Hindlimb muscle (tissue), 1 donor: ENCODE results near the gene DBNDD2. TPM values are rescaled to one million over a fixed set of nuclear protein-coding genes. Genes with fewer than 3 reads are reported as not detected.

Experiments
- DNase-seq: peaks from one replicate; pipeline ENCODE4 v3.0.0-alpha.2; 2013
- polyA plus RNA-seq: library from polyadenylated mRNA; unstranded; fragments of 120-200 nt; gene quantifications from one replicate; pipeline ENCODE4 v1.2.1, GENCODE V29; 2013; ENCODE audit not compliant: insufficient read length

Gene DBNDD2, protein sequence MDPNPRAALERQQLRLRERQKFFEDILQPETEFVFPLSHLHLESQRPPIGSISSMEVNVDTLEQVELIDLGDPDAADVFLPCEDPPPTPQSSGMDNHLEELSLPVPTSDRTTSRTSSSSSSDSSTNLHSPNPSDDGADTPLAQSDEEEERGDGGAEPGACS
- 25.0 TPM for polyA plus RNA-seq

DNA sequence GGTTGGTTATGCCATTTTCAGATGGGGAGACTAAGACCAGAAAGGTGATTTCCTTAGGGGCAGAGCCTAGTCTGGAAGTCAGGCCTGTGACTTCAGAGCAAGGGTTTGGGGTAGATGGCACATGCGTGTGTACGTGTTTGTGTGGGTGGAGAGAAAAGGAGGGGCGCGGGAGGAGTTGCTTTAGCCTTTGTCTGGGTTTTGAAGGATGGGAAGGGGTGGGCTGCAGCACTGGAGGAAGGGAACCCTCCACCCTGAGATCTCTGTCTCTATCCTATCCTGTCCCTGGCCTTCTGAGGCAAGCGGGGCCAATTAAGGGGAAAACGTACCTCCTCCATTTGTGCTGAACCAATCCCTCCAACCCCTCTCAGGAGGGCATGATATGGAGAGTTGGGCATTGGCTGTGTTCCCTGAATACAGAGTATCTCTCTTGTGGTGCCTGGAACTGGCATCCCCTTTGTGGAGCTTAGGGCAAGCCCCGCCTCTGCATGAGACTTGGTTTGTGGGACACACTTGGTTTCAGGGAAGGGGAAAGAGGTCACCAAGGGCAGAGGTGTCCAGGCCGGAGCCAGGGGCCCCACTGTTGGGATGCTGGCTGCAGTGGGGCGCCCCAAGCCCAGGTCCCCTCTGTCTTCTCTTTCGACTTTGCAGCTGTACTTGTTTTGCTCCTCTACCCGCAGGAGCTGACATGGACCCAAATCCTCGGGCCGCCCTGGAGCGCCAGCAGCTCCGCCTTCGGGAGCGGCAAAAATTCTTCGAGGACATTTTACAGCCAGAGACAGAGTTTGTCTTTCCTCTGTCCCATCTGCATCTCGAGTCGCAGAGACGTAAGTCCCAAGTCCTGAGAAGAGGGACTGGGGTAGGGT is at the start of gene DBNDD2:
Gene DBNDD2, plus strand, starts transcription at position 507 of the 863 bp plus-strand sequence. Its CDS starts 179 bp downstream, at position 686.
- no peak for DNase-seq

DNA sequence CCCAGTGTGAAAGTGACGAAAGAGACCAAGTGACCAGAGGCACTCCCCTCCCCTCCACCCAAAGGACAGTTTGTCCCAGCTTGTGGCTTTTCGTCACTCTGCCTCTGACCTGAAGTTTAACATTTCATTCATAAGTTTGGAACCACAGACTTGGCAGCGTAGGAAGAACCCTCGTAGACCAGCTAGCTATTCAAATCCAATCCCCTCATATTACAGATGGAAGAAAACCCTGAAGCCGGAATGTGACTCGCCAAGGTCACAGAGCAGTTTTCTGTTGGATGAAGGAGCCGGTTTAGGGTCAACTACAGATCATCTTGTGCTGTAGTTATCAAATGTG is 49.1 kb upstream of the DBNDD2 start:
- no peak for DNase-seq

DNA sequence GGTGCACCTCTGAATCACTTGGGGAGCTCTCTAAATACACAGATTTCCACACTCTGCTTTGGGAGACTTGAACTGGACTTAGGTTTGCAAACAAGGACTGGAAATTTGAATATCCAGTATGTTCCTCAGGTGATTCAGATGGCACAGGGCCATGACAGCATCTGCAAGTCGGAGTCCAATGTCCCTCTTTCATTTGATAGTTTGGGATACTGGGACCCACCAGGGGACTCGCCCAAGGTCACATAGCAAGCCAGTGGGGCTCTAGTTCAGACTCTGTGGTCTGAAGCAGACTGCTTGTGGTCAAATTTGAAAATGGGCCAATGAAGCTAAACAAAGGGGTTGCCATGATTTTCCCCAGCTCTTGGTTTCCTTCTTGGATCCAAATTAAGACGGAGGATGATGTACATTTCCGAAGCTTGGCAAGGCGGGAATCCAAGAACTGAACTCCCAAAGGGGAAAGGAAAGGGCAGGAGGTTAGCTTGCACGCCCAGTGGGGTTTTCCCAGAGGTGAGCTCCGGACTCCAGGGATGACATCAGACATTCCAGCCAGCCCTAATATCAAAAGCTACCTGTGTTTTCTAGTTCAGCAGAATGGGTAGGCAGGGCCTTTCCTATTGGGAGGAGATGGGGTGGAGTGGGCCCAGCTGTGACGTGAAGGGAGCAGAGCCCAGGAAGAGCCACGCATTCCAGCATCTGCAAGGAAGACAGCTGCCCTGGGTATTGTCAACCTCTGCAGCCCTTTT is 48.5 kb upstream of the DBNDD2 start:
- DNase-seq = no peak

DNA sequence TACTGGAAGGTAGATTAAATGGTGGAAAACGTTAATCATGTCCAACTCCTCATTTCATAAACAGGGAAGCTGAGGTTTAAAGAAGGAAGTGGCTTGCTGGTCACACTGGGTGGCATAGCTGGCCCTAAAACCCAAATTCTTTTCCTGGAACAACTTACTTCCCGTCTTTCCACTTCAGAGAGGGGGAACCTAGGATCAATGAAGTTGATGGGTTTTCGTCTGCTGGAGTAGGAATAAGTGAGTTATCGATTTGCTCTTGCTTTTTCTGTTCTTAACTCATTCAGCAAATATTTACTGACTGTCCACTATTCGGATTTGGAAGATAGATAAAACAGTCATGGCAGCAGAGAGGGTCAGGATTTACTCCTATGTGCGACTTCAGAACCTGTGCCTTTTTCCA is 46.3 kb upstream of the DBNDD2 start:
- no peak for DNase-seq

DNA sequence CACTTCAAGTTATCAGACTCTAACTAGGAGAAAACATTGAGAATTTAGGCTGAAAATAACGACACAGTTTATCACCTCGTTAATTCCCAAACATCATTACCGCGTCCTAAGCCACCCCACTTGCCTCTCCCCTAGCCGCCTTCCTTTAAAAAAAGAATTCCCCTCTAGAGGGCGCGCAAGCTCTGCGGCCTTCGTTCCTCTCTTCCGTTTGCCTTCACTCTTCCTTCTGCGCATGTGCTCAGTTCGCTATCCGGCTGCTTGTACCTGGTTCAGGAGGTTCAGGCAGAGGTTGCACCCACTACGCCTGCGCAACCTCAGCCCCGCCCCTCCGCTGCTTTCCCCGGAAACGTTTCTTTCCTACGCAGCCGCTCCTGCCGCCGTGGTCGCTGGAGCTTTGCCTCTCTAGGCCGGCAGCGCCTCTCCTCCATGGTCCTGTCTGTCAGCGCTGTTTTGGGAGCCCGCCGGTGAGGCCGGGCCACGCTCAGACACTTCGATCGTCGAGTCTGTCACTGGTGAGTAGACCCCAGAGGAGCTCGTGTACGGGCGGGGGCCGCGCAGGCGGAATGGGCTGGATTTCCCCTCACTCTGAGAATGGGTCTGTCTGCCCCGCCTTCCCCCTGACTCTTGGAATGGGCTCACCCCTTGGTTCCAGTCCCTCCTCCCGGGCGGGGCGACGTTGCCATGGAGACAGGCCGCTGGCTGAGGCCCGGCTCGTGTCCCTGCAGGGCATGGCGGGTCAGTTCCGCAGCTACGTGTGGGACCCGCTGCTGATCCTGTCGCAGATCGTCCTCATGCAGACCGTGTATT is 45.1 kb upstream of the DBNDD2 start, which contains the start of gene SYS1:
Gene SYS1, plus strand, starts transcription at position 353 of the 807 bp plus-strand sequence. Its CDS starts 376 bp downstream, at position 729.
- DNase-seq = peak; percentile 98

DNA sequence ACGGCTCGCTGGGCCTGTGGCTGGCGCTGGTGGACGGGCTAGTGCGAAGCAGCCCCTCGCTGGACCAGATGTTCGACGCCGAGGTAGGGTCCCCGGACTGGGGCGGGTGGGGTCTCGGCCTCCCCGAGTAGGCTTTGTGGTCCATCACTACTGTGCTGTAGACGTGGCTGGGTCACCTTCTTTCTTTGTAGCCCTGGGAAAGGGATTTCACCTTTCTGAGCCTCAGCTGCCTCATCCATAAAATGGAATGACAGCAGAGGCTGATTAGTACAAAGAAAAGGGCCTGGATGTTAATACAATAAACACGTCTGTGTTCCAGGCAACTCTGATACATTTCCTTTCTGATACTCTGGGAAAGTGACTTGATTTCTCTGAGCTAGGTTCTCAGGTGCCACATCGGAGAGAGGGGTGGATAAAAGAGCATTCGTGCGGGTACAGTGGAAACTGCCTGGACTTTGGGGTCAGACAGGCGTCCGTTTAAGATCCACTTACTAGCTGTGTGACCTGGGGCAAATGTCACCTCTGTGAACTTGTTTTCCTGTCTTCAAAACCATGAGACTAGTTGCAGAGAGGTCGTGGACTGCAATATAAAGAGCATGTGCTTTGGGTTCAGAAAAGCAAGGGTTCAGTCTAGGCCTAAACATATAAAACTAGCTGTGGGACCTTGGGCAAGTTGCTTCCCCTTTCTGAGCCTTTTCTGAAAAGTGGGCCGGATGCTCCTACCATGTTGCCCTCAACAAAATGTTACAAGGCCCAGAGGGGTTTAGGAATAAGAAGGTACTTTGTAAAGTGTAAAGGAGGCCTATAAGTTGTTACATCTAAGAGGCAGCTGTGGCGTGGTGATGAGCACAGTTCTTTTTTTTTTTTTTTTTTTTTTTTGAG is 44.2 kb upstream of the DBNDD2 start:
- DNase-seq = no peak

DNA sequence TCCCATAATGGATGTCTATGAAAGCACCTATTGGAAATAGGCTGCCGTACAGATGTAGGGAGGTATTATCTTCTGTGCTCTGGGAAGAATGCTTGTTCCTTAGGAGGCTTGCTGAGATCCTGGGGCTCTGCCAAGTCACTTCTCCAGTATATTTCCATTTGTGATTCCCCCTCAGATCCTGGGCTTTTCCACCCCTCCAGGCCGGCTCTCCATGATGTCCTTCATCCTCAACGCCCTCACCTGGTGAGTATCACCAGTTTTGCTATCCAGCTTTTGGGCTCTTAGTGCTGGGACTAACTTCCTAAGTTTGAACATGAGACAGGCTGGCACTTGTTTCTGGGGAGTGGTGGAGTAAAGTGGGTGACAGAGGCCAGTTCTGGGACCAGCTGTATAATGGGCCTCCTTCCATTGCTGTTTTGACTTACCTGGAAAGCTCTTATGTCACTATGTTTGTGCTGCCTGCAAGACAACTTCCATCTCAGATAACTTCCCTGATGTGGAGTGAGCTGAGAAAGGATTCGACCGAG is 42.6 kb upstream of the DBNDD2 start:
- no peak for DNase-seq

DNA sequence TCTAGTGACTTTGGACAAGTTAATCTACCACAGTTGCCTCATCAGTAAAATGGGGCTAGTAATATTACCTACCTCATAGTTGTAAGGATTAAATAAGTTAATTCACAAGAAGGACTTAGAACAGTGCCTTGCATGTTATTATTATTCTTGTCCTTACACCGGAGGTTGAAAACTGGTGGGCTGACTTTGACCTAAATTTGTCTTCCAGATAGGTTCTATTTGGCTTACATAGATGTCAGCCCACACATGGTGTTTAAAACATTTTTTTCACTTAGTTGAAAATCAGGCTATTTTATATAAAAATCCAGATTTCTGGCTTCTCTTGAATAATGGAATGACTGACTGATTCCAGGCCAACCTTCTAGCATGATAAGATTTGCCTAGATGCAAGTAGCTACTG is 41.9 kb upstream of the DBNDD2 start:
- no peak for DNase-seq

DNA sequence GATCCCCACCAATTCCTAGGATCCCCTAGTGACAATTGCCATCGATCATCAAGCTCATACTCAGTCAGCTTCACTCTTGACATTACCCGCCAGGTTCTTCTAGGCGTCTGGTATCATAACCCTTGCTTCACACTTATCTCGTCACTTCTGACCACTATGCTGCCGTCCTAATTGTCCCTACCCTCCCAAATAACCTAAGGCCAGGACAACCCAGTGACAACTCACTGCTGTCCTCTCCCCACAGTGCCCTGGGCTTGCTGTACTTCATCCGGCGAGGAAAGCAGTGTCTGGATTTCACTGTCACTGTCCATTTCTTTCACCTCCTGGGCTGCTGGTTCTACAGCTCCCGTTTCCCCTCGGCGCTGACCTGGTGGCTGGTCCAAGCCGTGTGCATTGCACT is 41.5 kb upstream of the DBNDD2 start:
- DNase-seq = no peak

DNA sequence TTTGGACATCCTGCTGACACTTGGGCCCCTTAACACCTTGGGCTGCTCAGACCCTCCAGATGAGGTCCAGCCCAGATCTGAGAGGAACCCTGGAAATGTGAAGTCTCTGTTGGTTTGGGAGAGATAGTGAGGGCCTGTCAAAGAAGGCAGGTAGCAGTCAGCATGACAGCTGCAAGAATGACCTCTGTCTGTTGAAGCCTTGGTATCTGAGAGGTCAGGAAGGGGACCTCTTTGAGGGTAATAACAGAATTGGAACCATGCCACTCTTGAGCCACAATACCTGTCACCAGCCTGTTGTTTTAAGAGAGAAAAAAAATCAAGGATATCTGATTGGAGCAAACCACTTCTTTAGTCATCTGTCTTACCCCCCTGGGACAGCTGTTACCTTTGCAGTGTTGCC is 41.0 kb upstream of the DBNDD2 start:
- no peak for DNase-seq

DNA sequence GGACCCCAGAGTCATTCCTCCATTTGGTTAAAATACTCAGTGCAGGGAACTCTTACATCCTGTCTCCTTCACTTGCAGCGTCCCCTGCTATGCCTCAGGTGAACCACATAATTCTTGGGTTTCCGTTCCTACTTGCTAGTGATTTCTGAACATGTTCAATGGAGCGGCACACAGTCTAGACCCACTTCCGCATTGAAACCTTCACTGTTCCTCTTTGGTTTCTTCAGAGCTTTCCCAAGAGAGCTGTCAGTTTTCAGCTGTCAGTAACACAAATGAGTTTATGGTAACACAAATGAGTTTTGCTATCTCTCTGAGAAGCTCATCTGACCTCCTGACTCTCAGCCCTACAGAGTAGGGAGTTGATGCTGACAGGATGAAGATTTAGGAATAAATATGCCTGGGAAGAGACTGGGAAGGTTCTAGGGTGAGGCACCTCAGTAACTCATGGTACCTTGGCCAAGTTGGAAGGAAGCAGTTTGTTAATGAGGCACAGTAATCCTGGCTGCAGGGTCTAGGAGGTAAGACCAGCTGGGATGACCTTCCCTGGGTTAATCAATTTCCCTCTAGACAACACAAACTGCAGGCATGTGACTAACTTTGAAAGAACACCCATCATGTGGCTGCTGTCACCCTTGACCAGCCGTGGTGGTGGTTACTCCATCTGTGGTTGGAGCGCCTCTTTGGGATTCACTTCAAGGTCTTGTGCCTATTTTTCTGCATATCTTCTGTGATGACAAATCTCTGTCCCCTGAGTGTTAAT is 39.7 kb upstream of the DBNDD2 start:
- DNase-seq = no peak

DNA sequence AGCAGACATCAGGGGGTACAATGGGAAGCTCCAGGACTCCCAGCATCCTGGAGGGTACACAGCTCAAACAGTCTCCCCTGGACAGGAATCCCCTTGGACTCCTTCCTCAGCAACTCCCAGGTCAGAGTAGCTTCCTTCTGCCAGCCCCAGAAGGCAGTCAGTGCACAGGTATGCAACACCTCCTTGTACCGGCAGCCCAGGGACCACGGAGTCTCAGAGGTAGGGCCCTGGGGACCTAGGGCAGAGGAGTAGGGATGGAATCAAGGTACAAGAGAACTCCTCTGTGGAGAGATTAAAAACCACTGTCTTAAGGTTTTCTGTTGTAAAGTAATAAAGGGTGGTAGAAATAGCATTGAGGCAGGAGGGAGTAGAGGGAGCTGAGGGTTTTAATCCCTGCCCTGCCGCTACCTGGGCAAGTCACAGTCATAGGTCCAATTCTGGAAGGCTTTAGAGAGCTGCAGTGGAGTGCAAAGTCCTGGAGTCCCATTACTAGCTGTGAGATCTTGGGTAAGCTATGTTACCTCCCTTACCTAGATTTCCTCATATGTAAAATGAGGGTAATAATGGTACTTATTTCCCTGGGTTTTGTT is 37.4 kb upstream of the DBNDD2 start:
- no peak for DNase-seq

DNA sequence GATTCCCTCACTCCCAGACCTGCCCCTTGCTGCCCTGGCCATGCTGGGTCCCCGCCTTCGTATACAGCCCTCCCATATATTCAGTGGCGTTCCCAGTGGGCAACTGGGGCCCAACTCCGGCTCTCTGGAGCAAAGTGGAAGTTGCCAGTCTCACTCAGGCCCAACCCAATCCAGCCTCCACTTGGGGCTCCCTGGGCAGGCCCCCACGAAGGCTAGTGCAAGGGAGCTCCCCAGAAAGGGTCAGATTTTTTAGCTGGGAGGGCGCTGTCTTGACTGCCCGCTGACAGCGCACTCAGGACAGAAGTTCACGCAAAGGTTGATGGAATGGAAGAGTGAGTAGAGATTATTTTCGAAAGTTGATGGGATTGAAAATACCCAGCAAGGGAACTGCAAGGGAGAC is 35.8 kb upstream of the DBNDD2 start:
- no peak for DNase-seq

DNA sequence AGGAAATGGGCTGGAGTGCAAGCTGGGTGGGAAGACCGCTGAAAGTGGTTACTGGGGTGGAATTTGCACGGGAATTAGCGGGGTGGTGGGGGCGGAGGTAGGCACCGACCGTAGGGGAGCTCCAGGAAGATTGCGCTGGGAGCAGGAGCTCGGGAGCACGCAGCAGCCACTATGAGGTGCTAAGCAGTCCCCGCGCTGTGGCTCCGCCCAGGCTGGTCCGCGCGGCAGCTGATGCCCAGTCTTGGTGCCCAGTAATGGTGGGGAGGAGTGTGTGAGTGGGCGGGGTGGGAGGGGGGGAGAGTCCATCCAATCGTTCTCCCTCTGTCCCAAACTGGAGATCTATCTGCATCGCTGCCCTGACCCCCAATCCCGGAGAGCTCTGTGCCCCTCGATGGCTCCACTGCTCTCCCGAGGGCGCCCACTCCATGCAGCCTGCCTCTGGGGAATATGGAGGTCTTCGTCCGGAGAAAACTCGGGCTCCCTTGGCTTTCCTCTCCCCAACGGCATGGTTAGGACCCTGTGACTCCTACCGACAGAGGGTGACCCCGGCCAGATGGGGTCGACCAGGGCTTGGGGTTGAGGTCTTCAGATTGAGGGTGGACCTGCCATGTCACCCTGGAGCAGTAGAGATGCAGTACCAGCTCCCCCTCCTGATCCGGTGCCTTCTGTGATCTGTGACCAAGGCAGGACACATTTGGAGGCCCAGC is 35.3 kb upstream of the DBNDD2 start:
- no peak for DNase-seq

DNA sequence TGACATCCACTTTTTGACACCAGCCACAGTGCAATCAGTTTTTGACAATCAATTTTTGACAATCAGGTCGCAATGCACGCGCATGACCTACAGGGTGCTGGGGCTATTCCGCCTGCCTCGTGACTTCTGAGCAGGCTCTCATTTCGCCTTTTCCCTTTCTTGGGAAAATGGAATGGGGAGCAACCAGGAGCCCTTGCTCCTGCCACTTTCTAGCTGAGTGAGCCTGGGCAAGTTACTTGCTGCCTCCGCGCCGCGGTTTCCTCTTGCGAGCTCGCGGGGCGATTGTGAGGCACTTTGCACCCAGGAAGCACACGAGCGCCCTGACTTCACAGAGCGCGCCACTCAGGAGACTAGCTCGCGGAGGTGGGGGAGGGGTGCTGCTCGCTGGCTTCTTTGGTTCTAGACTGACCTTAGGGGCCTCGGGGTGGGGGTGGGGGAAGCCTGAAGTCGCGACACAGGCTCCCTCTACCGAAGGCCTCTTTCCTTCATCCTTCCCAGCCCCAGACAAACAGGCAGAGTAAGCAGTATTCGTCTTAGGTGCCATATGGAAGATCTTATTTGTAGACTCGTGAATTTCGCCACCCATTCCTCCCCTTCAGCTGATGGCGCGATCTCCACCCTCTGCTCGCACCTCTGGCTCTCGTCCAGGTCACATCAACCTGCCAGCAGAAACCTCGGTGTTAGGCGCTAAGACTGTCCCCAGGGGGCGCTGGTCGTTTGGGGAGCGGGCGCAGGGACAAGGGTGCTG is 34.6 kb upstream of the DBNDD2 start:
- DNase-seq = peak; percentile 68

DNA sequence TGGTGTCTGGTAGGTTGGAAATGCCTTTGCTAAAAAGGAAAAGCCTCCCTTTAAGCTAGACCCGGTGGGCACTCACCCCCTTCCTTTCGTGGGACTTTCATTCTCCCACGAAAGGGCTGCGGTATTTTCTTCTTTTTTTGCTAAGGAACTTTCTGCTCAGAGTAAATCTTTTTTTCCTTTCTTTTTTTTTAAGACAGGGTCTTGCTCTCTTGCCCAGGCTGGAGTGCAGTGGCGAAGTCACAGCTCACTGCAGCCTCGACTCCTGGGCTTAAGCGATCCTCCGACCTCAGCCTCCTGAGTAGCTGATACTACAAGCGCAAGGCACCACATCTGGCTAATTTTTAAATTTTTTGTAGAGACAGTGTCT is 34.0 kb upstream of the DBNDD2 start:
- no peak for DNase-seq

DNA sequence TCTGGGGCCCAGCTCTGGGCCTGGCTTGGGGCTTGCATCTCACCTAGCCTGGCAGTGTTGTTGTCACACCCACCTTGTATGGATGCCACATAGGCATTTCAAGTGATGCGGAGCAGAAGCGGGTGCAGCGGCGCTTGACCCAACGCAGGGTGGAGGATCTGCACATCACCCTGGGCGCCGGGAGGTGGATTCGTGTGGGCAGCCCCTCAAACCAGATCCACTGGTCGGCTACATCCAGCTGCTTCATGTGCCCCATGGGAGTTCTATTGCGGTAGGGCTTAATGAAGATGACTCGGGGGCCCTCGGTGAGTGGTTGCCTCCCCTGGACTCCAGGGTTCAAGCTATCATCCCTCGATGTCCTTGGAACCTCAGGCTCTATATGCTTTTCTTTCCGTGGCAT is 33.1 kb upstream of the DBNDD2 start:
- DNase-seq = no peak

DNA sequence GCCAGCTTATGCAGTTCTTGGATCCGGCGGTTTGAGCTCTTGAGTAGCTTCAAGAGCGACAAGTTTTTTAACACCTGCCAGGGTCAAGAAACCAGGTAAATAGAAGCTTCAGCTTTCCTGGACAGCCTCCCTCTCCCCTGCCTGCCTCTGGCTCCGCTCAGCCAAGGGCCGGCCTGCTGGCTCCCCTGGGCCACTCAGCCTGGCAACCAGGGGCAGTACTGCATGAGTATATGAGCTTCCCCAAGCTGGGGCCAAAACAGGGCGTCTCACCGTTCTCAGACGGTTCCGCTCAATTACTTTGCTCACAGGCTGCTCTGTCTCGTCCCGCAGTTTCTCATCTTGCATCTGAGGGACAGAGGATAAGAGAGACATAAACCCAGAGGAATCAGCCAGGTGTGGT is 30.8 kb upstream of the DBNDD2 start:
- DNase-seq = no peak

DNA sequence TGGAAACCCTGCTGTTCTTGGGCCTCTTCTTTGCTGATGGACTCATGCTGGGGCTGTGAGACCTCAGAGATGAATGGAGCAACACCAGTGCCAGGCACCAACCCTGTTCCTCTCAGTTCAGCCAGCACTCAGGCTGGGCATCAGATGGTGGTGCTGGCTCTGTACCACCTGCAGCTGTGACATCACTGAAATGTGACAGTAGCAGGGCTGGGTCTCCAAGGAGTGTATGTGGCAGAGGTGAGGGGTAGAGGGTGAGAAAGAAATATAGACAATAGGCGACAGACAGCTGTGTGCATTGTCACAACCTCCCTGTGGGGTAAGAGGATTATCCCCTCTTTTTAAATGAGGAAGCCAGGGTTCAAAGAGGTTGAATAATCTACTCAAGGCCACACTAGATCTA is 29.9 kb upstream of the DBNDD2 start, which contains the start of gene TP53TG5:
Gene TP53TG5, minus strand, starts transcription at position 135 of the 400 bp plus-strand sequence. Its CDS starts 89 bp downstream, at position 46.
- no peak for DNase-seq
